Spleen (tissue), 7 donors: ENCODE results near the gene CNTNAP2.

ENCODE experiments used
- CTCF ChIP-seq, 11 experiments: fragments of 200-600 bp in 7 of 11; fragments of 450-650 bp in 4 of 11; sonication (generic) in 4 of 11; IDR thresholded peaks in 8 of 11; conservative IDR thresholded peaks in 3 of 11; 1 replicate in 7 of 11; 2 replicates in 4 of 11; pipeline versions ENCODE4 v1.4.0 to v1.8.0; 2016 to 2021; ENCODE audit warnings: antibody characterized with exemption in 11 of 11, inconsistent platforms in 4 of 11, mild to moderate bottlenecking in 1 of 11
- POLR2AphosphoS5 ChIP-seq, 3 donors: sonication (generic); formaldehyde crosslinking; IDR thresholded peaks; one replicate each; pipeline ENCODE4 v1.5.1; 2017; ENCODE audit warnings: antibody characterized with exemption in 3 of 3
- donor health status: DM: no; HTN: no; CAD: no; lungs with moderate emphysema.
- donor health status: DM: no; HTN: no; CAD: no.
- donor health status: DM: no; HTN: no; CAD: no.

GRCh38 chr7:146804620-146805019, 688.0 kb downstream of the CNTNAP2 start:
- TF ChIP-seq CTCF (IDR thresholded peaks at IDR 0.05 in 8 of 11, conservative IDR thresholded peaks at IDR 0.05 in 3 of 11): no peak
- TF ChIP-seq POLR2AphosphoS5 (IDR thresholded peaks at IDR 0.05): no peak
